ENCODE results near the gene EXOC3L2.

DNA sequence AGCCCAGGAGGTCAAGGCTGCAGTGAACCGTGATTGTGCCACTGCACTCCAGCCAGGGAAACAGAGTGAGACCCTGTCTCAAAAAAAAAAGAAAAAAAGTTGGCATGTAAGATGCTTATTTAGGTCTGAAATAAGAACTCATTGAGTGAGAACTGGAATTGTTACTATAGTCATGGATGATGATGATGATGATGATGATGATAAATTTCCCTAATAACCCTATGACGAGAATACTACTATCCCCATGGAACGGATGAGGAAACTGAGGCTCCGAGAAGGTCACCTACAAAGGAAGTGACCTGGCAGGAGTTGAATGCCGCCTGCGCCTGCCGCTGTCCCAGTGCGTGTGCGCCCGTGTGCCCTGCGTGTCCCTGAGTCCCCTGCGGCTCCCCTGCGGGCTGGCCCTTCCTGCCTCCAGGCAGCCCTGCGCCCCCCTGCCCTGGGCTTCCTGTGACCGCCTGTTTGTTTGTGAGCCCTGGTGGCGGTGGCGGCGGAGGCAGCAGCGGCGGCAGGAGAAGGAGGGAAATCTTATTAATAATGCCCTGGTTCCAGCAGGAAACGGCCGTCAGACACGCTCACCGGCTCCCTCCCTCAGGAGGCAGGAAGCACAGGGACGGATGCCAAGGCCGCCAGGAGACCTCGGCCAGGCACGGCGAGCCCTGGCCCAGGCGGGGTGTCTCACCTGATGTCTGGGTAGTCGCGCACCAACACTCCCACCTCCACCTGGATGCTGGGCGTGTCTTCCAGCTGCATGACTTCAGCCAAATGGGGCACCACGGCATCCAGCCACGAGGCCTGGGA is 29.6 kb downstream of the EXOC3L2 start:
- TF ChIP-seq GATA2 (IDR thresholded peaks at IDR 0.05; ENCODE audit: low read depth, low read length) (no peak), GATA3 (IDR thresholded peaks at IDR 0.05; ENCODE audit: low read depth, low read length) (no peak)
